K562 (cell line): Measurements from ENCODE around the gene GPR3. TPM values are rescaled to one million over a fixed set of nuclear protein-coding genes. Genes with fewer than 3 reads are reported as not detected.

Source experiments
- ARID3A ChIP-seq: IDR thresholded peaks from 2 replicates; pipeline ENCODE4 v1.6.1; 2012; ENCODE audit warnings: low read depth, low read length, improper control_type of control experiment, borderline replicate concordance
- BCOR ChIP-seq: fragments of 450-650 bp; IDR thresholded peaks from 2 replicates; pipeline ENCODE4 v1.6.1; 2016
- DIDO1 ChIP-seq: fragments of 450-650 bp; IDR thresholded peaks from 2 replicates; pipeline ENCODE4 v1.6.1; 2016; ENCODE audit warnings: low read depth, missing biosample characterization, missing genetic modification characterization
- E4F1 ChIP-seq: fragments of 250-450 bp; sonication (Bioruptor Pico); IDR thresholded peaks from 2 replicates; pipeline ENCODE4 v1.5.0; 2021; ENCODE audit warnings: mild to moderate bottlenecking, borderline replicate concordance
- EGR1 ChIP-seq: fragments of 450-650 bp; conservative IDR thresholded peaks from 2 replicates; pipeline ENCODE4 v1.6.1; 2017; ENCODE audit warnings: mild to moderate bottlenecking
- ELF1 ChIP-seq: fragments of 200-800 bp; sonication (Bioruptor generic); IDR thresholded peaks from 2 replicates; pipeline ENCODE4 v1.6.1; 2016; ENCODE audit warnings: missing genetic modification characterization, missing compliant biosample characterization
- FOXO4 ChIP-seq: fragments of 450-650 bp; formaldehyde crosslinking; IDR thresholded peaks from 2 replicates; pipeline ENCODE4 v1.4.0; 2020; ENCODE audit warnings: mild to moderate bottlenecking, moderate library complexity
- FOXP1 ChIP-seq: sonication (generic); formaldehyde crosslinking; IDR thresholded peaks from 2 replicates; pipeline ENCODE4 v1.8.0; 2022; ENCODE audit warnings: mild to moderate bottlenecking, missing genetic modification reagents
- FOXP4 ChIP-seq: sonication (generic); formaldehyde crosslinking; IDR thresholded peaks from 2 replicates; pipeline ENCODE4 v1.8.0; 2022; ENCODE audit warnings: mild to moderate bottlenecking, missing genetic modification reagents, borderline replicate concordance
- HMG20B ChIP-seq: fragments of 250-450 bp; sonication (Bioruptor Pico); IDR thresholded peaks from 2 replicates; pipeline ENCODE4 v1.5.0; 2021; ENCODE audit warnings: mild to moderate bottlenecking
- MLLT1 ChIP-seq, 2 experiments: fragments of 450-650 bp; IDR thresholded peaks; 2 replicates each; pipeline ENCODE4 v1.6.1; 2016
- PCBP2 ChIP-seq: fragments of 200-400 bp; formaldehyde crosslinking; IDR thresholded peaks from 2 replicates; pipeline ENCODE4 v1.6.1; 2018; ENCODE audit warnings: low read length, low read depth, mild to moderate bottlenecking, moderate library complexity; ENCODE audit not compliant: poor library complexity, severe bottlenecking
- POU5F1 ChIP-seq: fragments of 150-350 bp; IDR thresholded peaks from 2 replicates; pipeline ENCODE4 v1.6.1; 2014; ENCODE audit warnings: borderline replicate concordance, low read length, low read depth, mild to moderate bottlenecking; ENCODE audit not compliant: partially characterized antibody
- RNF219 ChIP-seq: fragments of 250-450 bp; sonication (Bioruptor Pico); IDR thresholded peaks from 2 replicates; pipeline ENCODE4 v1.5.0; 2022; ENCODE audit warnings: mild to moderate bottlenecking
- ZNF766 ChIP-seq: fragments of 200-800 bp; sonication (Bioruptor generic); conservative IDR thresholded peaks from 2 replicates; pipeline ENCODE4 v1.6.1; 2016; ENCODE audit warnings: missing genetic modification characterization, missing compliant biosample characterization
- polyA plus RNA-seq, 8 experiments: library from polyadenylated mRNA; depleted of rRNA in 4 of 8; stranded (reverse) in 5 of 8; unstranded in 3 of 8; fragments of >200 nt; fragmentation: Nextera tagmentation in 2 of 8; fragmentation: Illumina TruSeq in 1 of 8; extraction: Ambion mirVana in 2 of 8; extraction: Trizol in 1 of 8; gene quantifications; 2 replicates each; pipeline versions ENCODE4 v1.2.1 to v1.2.3, GENCODE V29; 2011 to 2014; ENCODE audit warnings: inconsistent platforms in 1 of 8, missing spikeins in 1 of 8
- total RNA-seq, 7 experiments: library from RNA; depleted of rRNA in 6 of 7; stranded (reverse); fragments of >200 nt in 6 of 7; fragmentation: Illumina TruSeq in 2 of 7; extraction: Trizol in 2 of 7; gene quantifications; 2 replicates each; pipeline versions ENCODE4 v1.2.1 to v1.2.3, GENCODE V29; 2011 to 2021; ENCODE audit warnings: low replicate concordance in 1 of 7

Gene GPR3
- total and polyA plus RNA-seq, 9 of the 15 experiments (the other 6 are each of a cell fraction or from before 2014, with no cell fraction given) = 0.24 to 11.5 (median 3.7) TPM

- TF ChIP-seq POU5F1 (no peak), ELF1 (tag) (no peak), ZNF766 (no peak), EGR1 (no peak), E4F1 (CRISPR knock-in tag) (no peak), RNF219 (CRISPR knock-in tag) (no peak), PCBP2 (no peak), ARID3A (peak; percentile 45; the same call in 1 of the 2 replicates), BCOR (no peak), MLLT1 (IDR thresholded peaks at IDR 0.05) (no peak), FOXO4 (CRISPR knock-in tag) (no peak), HMG20B (CRISPR knock-in tag) (no peak), FOXP4 (CRISPR knock-in tag) (no peak), DIDO1 (tag) (no peak), FOXP1 (no peak)
Observed at GRCh38 chr1:27416387-27417111, 24.1 kb downstream of the GPR3 start (continued).
